Measurements from ENCODE around the gene TNS1.

TNS1 gene

GRCh38 chr2:217971166-217971565, 31.6 kb downstream of the TNS1 start:
- TF ChIP-seq SPI1 (IDR thresholded peaks at IDR 0.05; ENCODE audit: borderline replicate concordance, low read depth) (no peak), CTCF (IDR thresholded peaks at IDR 0.05; ENCODE audit: insufficient read depth, low read length) (no peak), REST (IDR thresholded peaks at IDR 0.05; ENCODE audit: insufficient replicate concordance, low read depth) (no peak), GABPA (IDR thresholded peaks at IDR 0.05; ENCODE audit: low read depth) (no peak), POLR2AphosphoS5 (IDR thresholded peaks at IDR 0.05; ENCODE audit: low read depth) (no peak)
- Histone ChIP-seq H3K27ac (replicated peaks) (no peak overlapping the region), H3K27me3 (ENCODE audit: insufficient read depth, poor library complexity, severe bottlenecking) (no peaks in the 10 kb centered on the region), H3K4me3 (replicated peaks; ENCODE audit: insufficient read depth, low read length) (no peak overlapping the region)
- DNase-seq (ENCODE audit: low read depth in 1 of 2, low spot score in 1 of 2), result no peak

- H3K27me3 ChIP-seq (ENCODE audit: insufficient read depth, poor library complexity, severe bottlenecking), result no peaks in the 10 kb centered on the region
- no peak for DNase-seq (ENCODE audit: low read depth in 1 of 2, low spot score in 1 of 2)
Measured at GRCh38 chr2:217970206-217970605, 32.6 kb downstream of the TNS1 start.

GRCh38 chr2:217969588-217969987, 33.2 kb downstream of the TNS1 start:
- no peak for TF ChIP-seq SPI1 (IDR thresholded peaks at IDR 0.05; ENCODE audit: borderline replicate concordance, low read depth)
- TF ChIP-seq GABPA (IDR thresholded peaks at IDR 0.05; ENCODE audit: low read depth), result no peak
- no peak for TF ChIP-seq REST (IDR thresholded peaks at IDR 0.05; ENCODE audit: insufficient replicate concordance, low read depth)
- no peak for TF ChIP-seq POLR2AphosphoS5 (IDR thresholded peaks at IDR 0.05; ENCODE audit: low read depth)
- Histone ChIP-seq H3K27ac (replicated peaks) (no peak overlapping the region), H3K4me3 (replicated peaks; ENCODE audit: insufficient read depth, low read length) (no peak overlapping the region), H3K27me3 (ENCODE audit: insufficient read depth, poor library complexity, severe bottlenecking) (no peaks in the 10 kb centered on the region)
- no peak for DNase-seq (ENCODE audit: low read depth in 1 of 2, low spot score in 1 of 2)

More at GRCh38 chr2:217970206-217970605, 32.6 kb downstream of the TNS1 start:
- Histone ChIP-seq H3K4me3 (replicated peaks; ENCODE audit: insufficient read depth, low read length) (no peak overlapping the region), H3K27ac (replicated peaks) (no peak overlapping the region)
- TF ChIP-seq GABPA (IDR thresholded peaks at IDR 0.05; ENCODE audit: low read depth), result no peak
- TF ChIP-seq CTCF (IDR thresholded peaks at IDR 0.05; ENCODE audit: insufficient read depth, low read length), result no peak
- TF ChIP-seq POLR2AphosphoS5 (IDR thresholded peaks at IDR 0.05; ENCODE audit: low read depth), result no peak
- no peak for TF ChIP-seq REST (IDR thresholded peaks at IDR 0.05; ENCODE audit: insufficient replicate concordance, low read depth)
- no peak for TF ChIP-seq SPI1 (IDR thresholded peaks at IDR 0.05; ENCODE audit: borderline replicate concordance, low read depth)
